Keratinocyte (primary cell): ENCODE results near the gene DENND2A.

Experiments used
- CTCF ChIP-seq, 3 experiments: IDR thresholded peaks in 1 of 3; conservative IDR thresholded peaks in 1 of 3; optimal IDR thresholded peaks in 1 of 3; 2 replicates in 2 of 3; 3 replicates in 1 of 3; pipeline versions ENCODE3 to v1.5.1; 2011; ENCODE audit warnings: low read length in 3 of 3, mild to moderate bottlenecking in 3 of 3, moderate library complexity in 2 of 3, control low read depth in 1 of 3, inconsistent platforms in 1 of 3; ENCODE audit not compliant: insufficient read depth in 2 of 3; ENCODE audit errors: extremely low read depth in 1 of 3
- EZH2 ChIP-seq: IDR thresholded peaks from one replicate; pipeline ENCODE4 v1.6.1; 2012; ENCODE audit warnings: inconsistent platforms, mild to moderate bottlenecking, low read length, moderate library complexity

GRCh38 chr7:140585333-140585732, 55.3 kb downstream of the DENND2A start:
- TF ChIP-seq CTCF (optimal IDR thresholded peaks at IDR 0.05 in 1 of 3, IDR thresholded peaks at IDR 0.05 in 1 of 3, conservative IDR thresholded peaks at IDR 0.05 in 1 of 3; ENCODE audit: extremely low read depth in 1 of 3, insufficient read depth in 2 of 3, low read length in 3 of 3) (no peak), EZH2 (no peak)
